ENCODE measurements around the gene FCRL4. TPM values are rescaled to one million over a fixed set of nuclear protein-coding genes. Genes with fewer than 3 reads are reported as not detected.

The FCRL4 gene
- total RNA-seq, 1 donor from 2014 or later: not detected

DNA sequence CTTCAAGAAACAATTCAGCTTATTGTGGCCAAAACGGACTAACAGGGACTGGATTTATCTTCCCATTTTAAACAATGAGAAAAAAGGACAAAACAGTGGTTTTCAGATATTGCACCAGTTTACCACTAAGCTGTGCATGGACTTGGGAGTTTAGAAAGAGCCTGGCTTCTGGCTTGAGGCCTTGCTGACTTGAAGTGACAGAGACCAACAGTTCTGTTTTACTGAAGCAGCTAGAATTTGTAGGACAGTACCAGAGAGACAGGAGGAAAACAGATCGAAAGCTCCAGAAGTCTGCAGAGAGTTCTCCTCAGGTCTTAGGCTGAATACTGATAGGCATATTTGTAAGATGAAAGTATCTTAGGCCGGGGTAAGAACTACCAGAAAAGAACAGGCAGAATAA lies 20.5 kb downstream of the FCRL4 start:
- Histone ChIP-seq H3K27ac (no peak overlapping the region), H3K36me3 (no peaks in the 10 kb centered on the region), H3K9me3 (no peaks in the 10 kb centered on the region), H3K27me3 (ENCODE audit: low read depth) (no peaks in the 10 kb centered on the region), H3K4me3 (no peak overlapping the region), H3K4me1 (no peaks in the 10 kb centered on the region)
- DNase-seq (no peak), ATAC-seq (no peak)
- TF ChIP-seq, protein P1, sequence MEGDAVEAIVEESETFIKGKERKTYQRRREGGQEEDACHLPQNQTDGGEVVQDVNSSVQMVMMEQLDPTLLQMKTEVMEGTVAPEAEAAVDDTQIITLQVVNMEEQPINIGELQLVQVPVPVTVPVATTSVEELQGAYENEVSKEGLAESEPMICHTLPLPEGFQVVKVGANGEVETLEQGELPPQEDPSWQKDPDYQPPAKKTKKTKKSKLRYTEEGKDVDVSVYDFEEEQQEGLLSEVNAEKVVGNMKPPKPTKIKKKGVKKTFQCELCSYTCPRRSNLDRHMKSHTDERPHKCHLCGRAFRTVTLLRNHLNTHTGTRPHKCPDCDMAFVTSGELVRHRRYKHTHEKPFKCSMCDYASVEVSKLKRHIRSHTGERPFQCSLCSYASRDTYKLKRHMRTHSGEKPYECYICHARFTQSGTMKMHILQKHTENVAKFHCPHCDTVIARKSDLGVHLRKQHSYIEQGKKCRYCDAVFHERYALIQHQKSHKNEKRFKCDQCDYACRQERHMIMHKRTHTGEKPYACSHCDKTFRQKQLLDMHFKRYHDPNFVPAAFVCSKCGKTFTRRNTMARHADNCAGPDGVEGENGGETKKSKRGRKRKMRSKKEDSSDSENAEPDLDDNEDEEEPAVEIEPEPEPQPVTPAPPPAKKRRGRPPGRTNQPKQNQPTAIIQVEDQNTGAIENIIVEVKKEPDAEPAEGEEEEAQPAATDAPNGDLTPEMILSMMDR (IDR thresholded peaks at IDR 0.05): no peak
- intact Hi-C loops (cut with DNase I): no loop called here

DNA sequence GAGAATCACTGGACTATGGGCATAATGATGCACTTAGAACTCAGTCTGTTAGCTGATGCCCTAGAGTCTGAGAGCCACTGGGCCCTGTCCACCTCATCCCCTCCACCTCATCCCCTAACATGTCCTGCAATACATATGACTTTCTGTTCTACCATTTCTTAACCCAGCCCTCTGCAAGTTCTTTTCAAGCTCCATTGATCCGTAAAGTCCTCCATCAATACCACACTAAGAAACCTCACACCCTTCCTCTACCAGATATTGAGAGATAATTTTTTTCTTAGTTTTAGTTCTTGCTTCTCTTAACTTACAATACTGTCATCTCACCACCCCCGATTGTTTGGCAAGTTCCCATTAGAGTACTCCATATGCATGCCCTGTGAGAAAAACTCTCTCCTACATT lies 22.1 kb downstream of the FCRL4 start:
- Histone ChIP-seq H3K4me3 (no peak overlapping the region), H3K36me3 (no peaks in the 10 kb centered on the region), H3K27ac (no peak overlapping the region), H3K9me3 (no peaks in the 10 kb centered on the region), H3K4me1 (no peaks in the 10 kb centered on the region), H3K27me3 (ENCODE audit: low read depth) (no peaks in the 10 kb centered on the region)
- ATAC-seq (no peak), DNase-seq (no peak)
- TF ChIP-seq, protein P1 (IDR thresholded peaks at IDR 0.05): no peak
- intact Hi-C loops (cut with DNase I): no loop called here

DNA sequence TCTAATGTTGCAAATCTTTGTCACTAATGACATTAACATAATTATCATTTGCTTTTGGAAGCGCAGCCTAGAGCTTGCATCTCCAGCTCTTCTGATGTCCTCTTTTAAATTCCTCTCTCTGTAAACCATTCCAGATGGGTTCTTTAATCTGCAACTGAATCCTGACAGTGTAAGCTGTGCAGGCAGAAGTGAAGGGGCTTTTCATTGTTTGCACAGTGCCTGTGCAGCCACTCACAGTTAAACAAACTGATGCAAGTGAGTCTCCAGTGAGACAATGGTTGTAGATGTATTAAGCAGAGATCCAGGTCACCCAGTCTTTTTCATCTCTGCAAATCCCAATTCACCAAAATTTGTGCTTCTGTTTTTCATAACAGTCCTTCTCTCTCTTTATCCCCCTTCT lies 23.0 kb downstream of the FCRL4 start:
- Histone ChIP-seq H3K9me3 (no peaks in the 10 kb centered on the region), H3K27me3 (ENCODE audit: low read depth) (no peaks in the 10 kb centered on the region), H3K36me3 (no peaks in the 10 kb centered on the region), H3K27ac (no peak overlapping the region), H3K4me1 (no peaks in the 10 kb centered on the region), H3K4me3 (no peak overlapping the region)
- TF ChIP-seq, protein P1 (IDR thresholded peaks at IDR 0.05): no peak
- DNase-seq: no peak
- ATAC-seq: no peak
- intact Hi-C loops (cut with DNase I): no loop called here

DNA sequence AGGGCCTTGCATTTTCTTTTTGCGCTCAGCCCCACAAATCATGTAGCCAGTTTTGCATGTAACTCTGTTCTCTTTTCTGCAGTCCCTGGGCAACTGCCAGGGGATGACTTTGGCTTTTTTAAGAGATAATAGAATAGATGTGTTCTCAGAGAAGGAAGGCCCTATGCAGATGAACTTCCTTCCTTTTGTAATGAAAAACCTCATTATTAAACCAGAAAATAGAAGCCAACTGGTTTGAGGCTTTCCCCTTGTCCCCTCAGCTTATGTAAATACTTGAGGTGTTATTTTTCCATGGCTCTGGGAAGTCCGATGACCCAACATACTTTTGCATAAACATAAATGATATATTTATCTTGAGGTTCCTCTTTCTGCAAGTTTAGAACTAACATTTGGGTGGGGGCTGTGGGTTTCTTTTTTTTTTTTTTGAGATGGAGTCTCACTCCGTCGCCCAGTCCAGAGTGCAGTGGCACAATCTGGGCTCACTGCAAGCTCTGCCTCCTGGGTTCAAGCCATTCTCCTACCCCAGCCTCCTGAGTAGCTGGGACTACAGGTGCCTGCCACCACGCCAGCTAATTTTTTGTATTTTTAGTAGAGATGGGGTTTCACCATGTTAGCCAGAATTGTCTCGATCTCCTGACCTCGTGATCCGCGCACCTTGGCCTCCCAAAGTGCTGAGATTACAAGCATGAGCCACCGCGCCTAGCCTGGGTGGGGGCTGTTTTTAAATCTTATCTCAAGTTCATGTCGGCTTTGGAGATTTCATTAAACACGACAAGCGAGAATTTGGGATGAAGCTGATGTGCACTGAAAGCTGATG lies 31.2 kb downstream of the FCRL4 start:
- Histone ChIP-seq H3K36me3 (no peaks in the 10 kb centered on the region), H3K9me3 (no peaks in the 10 kb centered on the region), H3K4me3 (no peak overlapping the region), H3K4me1 (no peaks in the 10 kb centered on the region), H3K27me3 (ENCODE audit: low read depth) (no peaks in the 10 kb centered on the region), H3K27ac (no peak overlapping the region)
- ATAC-seq (no peak), DNase-seq (no peak)
- TF ChIP-seq, protein P1 (IDR thresholded peaks at IDR 0.05): no peak
- intact Hi-C loops (cut with DNase I): no loop called here

DNA sequence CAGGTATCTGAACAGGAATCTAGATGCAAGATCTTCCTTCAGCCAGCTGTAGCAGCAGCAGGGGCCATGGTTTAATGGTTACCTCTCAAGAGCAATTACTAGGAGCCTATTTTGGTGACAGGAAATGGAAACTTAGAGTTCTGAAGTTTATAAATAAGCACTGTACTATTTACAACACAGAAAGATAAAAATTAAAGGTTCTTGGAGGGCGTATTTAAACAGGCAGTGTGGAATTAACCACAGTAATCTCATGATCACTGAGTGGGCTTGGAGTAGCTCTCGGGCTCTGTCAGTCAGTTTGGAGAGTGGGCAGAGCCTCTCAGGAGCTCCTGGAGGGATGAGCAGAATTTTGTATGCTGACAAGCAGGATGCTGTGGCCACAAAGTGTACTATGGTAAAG lies 35.4 kb downstream of the FCRL4 start:
- Histone ChIP-seq H3K36me3 (no peaks in the 10 kb centered on the region), H3K4me3 (no peak overlapping the region), H3K4me1 (no peaks in the 10 kb centered on the region), H3K27me3 (ENCODE audit: low read depth) (no peaks in the 10 kb centered on the region), H3K27ac (no peak overlapping the region), H3K9me3 (no peaks in the 10 kb centered on the region)
- intact Hi-C loops (cut with DNase I): no loop called here
- DNase-seq (no peak), ATAC-seq (no peak)
- TF ChIP-seq, protein P1 (IDR thresholded peaks at IDR 0.05): no peak
